ENCODE results near the gene EVA1C. TPM values are rescaled to one million over a fixed set of nuclear protein-coding genes. Genes with fewer than 3 reads are reported as not detected.

Gene EVA1C
- total and polyA plus RNA-seq, 2 donors (not counting 3 experiments of a cell fraction or from before 2014, with no cell fraction given): 22.8 to 38.6 TPM

DNA sequence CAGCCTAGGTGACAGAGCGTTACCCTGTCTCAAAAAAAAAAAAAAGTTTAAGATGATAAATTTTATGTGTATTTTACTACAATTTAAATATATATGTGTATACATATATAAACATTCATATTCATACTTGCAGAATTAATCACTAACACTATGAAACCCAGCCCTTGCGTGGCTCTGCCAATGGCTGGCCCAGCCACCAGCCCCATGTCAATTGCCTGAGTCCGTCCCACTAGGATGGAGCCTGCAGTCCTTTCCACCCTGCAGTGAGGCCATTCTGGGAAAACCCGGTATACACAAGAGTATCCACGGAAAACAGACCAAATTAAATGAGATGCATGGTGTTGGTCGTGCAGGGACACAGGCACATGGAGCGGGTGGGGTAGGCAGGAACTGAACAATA is 123.1 kb downstream of the EVA1C start:
- H3K9me1 ChIP-seq (replicated peaks; ENCODE audit: control insufficient read depth, extremely low read depth, insufficient read depth, low read length): no peaks in the 10 kb centered on the region
- no peak overlapping the region for H3K4me2 ChIP-seq (ENCODE audit: insufficient read depth, low read length)
- BruUV-seq (replicated peaks): no TSS peak
- TF ChIP-seq FOS (IDR thresholded peaks at IDR 0.05; ENCODE audit: borderline replicate concordance, insufficient read depth, low read length): no peak
- TF ChIP-seq, protein P1, sequence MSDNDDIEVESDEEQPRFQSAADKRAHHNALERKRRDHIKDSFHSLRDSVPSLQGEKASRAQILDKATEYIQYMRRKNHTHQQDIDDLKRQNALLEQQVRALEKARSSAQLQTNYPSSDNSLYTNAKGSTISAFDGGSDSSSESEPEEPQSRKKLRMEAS (IDR thresholded peaks at IDR 0.05; ENCODE audit: insufficient read depth, insufficient read length): no peak
- no peak for TF ChIP-seq POLR2A (IDR thresholded peaks at IDR 0.05; ENCODE audit: low read depth, low read length)
- TF ChIP-seq, protein P2, sequence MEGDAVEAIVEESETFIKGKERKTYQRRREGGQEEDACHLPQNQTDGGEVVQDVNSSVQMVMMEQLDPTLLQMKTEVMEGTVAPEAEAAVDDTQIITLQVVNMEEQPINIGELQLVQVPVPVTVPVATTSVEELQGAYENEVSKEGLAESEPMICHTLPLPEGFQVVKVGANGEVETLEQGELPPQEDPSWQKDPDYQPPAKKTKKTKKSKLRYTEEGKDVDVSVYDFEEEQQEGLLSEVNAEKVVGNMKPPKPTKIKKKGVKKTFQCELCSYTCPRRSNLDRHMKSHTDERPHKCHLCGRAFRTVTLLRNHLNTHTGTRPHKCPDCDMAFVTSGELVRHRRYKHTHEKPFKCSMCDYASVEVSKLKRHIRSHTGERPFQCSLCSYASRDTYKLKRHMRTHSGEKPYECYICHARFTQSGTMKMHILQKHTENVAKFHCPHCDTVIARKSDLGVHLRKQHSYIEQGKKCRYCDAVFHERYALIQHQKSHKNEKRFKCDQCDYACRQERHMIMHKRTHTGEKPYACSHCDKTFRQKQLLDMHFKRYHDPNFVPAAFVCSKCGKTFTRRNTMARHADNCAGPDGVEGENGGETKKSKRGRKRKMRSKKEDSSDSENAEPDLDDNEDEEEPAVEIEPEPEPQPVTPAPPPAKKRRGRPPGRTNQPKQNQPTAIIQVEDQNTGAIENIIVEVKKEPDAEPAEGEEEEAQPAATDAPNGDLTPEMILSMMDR (IDR thresholded peaks at IDR 0.05; ENCODE audit: extremely low read depth in 1 of 2, insufficient read depth in 1 of 2, low read depth in 1 of 2, low read length in 2 of 2): no peak
- no peak for TF ChIP-seq GATA2 (IDR thresholded peaks at IDR 0.05; ENCODE audit: insufficient read depth, insufficient read length, low read depth, low read length)
- TF ChIP-seq MYC (IDR thresholded peaks at IDR 0.05; ENCODE audit: low read depth, low read length): no peak
- TF ChIP-seq POLR2AphosphoS5 (IDR thresholded peaks at IDR 0.05; ENCODE audit: insufficient read depth, low read depth, low read length): no peak
- TF ChIP-seq JUN (IDR thresholded peaks at IDR 0.05; ENCODE audit: borderline replicate concordance, insufficient read depth, insufficient read length, low read depth): no peak
- TF ChIP-seq EZH2 (IDR thresholded peaks at IDR 0.05; ENCODE audit: borderline replicate concordance, low read depth, low read length, severe bottlenecking): no peak
- no peak overlapping the region for H3K9ac ChIP-seq (replicated peaks; ENCODE audit: extremely low read depth, insufficient read depth, low read length)
- FAIRE-seq: no peak
- dilution Hi-C loops (cut with MboI; ENCODE audit: extremely low pct_ligation_motif_present, low sequenced_read_pairs) (no loop called here), intact Hi-C loops (cut with micrococcal nuclease) (no loop called here)
- no peaks in the 10 kb centered on the region for H3K9me3 ChIP-seq (replicated peaks; ENCODE audit: control insufficient read depth, insufficient read depth, low read length)
- no peak overlapping the region for H3K4me3 ChIP-seq (replicated peaks in 1 of 3; ENCODE audit: insufficient read depth in 1 of 3, low read depth in 1 of 3, low read length in 3 of 3)
- H2AFZ ChIP-seq (ENCODE audit: low read depth, low read length): no peak overlapping the region
- no peaks in the 10 kb centered on the region for H4K20me1 ChIP-seq (replicated peaks; ENCODE audit: control insufficient read depth, extremely low read depth, insufficient read depth, low read length)
- CTCF ChIA-PET: no interaction called here
- no peaks in the 10 kb centered on the region for H3K79me2 ChIP-seq (ENCODE audit: control insufficient read depth, insufficient read depth, low read length)
- H3K27ac ChIP-seq (ENCODE audit: insufficient read depth, low read depth, low read length): no peak overlapping the region
- H3K27me3 ChIP-seq (ENCODE audit: control insufficient read depth in 2 of 2, insufficient read depth in 2 of 2, low read length in 2 of 2): no peaks in the 10 kb centered on the region
- no peak for DNase-seq (ENCODE audit: low read depth, low spot score)
- no peaks in the 10 kb centered on the region for H3K36me3 ChIP-seq (ENCODE audit: control insufficient read depth in 2 of 2, extremely low read depth in 1 of 2, insufficient read depth in 2 of 2, low read length in 2 of 2)
- POLR2A ChIA-PET: no interaction called here
- no peaks in the 10 kb centered on the region for H3K4me1 ChIP-seq (ENCODE audit: control insufficient read depth, extremely low read depth, insufficient read depth, low read length)

Measured in endothelial cell of umbilical vein (primary cell).